GM21576 (cell line): ENCODE measurements around the gene AGPAT1.
"Not testable (repeated sequence)": the region's sequence is repeated elsewhere in the genome, so short reads cannot be mapped to it uniquely, and the experiment has no call there.

Experiments used
- ATAC-seq: cut with Tn5 transposase; IDR thresholded peaks from one replicate; pipeline ENCODE4 v1.9.1; 2021; ENCODE audit warnings: mild to moderate bottlenecking, moderate library complexity; ENCODE audit not compliant: unreplicated experiment

AGPAT1 gene

DNA sequence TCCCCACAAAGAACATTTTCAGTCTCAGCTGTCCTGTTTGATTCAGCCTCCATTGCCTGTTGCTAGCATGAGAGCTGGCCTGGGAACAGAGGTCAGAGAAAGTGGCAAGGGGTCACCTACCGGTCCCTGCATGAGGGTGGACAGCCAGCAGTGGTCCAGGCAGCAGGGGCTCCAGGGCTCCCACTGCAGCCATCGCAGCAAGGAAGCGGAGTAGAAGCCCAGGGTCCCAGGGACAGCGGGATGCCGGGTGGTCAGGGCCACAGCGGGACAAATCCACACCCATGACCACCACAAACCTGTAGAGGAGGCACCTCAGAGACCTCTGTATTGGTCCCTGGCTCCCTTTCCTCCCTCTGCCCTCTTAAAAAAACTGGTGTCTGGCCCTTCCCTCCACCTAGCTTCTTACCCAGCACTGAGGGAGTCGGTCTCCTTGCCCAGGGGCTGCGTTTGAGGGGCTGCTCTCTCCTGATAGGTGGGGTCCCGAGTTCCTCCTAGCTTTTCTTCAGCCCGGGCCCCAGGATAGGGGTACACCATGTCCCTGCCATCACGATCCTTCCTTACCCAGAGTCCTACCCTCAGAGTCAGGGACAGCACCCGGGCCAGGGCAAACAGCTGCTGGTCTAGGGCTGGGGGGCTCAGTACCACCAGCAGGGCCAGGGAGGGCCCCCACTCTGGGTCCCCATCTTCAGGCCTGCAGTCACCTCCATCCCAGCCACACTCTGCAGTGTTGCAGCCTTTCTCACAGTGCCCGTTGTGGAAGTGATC is 25.0 kb upstream of the AGPAT1 start:
- no peak for ATAC-seq

DNA sequence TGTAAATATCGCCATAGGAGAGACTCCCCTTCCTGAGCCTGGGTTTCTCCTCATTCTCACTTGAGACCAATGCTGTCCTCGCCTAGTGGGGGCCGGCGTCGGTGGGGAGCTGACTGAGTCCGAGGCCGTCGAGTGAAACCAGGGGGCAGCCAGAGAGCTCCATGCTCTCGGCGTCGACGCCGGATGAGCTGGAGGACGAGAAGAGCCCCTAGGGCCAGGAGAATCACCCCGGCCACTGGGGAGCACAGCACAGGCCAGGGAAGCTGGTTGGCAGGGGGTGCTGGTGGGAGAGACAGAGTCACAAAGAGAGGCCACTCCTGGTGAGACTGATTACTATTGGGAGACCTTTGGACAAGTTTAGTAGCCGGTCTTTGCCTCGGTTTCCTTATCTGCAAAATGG is 23.0 kb upstream of the AGPAT1 start:
- ATAC-seq = no peak

DNA sequence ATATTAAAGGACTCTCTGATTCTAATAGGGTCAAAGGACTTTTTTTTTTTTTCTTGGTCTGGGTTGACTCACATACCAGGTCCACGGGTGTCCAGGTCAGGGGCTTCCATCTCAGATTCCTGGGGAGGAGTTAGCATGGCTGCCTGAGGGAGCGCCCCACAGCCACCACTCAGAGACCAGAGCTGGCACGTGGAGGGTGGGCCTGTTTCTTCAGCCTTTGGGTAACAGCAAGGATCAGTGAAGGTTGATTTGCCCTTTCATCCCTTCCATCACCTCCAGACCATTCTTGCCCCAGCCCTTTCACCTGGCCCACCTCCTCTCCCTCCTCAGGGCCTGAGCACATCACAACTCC is 22.4 kb upstream of the AGPAT1 start:
- ATAC-seq = no peak

DNA sequence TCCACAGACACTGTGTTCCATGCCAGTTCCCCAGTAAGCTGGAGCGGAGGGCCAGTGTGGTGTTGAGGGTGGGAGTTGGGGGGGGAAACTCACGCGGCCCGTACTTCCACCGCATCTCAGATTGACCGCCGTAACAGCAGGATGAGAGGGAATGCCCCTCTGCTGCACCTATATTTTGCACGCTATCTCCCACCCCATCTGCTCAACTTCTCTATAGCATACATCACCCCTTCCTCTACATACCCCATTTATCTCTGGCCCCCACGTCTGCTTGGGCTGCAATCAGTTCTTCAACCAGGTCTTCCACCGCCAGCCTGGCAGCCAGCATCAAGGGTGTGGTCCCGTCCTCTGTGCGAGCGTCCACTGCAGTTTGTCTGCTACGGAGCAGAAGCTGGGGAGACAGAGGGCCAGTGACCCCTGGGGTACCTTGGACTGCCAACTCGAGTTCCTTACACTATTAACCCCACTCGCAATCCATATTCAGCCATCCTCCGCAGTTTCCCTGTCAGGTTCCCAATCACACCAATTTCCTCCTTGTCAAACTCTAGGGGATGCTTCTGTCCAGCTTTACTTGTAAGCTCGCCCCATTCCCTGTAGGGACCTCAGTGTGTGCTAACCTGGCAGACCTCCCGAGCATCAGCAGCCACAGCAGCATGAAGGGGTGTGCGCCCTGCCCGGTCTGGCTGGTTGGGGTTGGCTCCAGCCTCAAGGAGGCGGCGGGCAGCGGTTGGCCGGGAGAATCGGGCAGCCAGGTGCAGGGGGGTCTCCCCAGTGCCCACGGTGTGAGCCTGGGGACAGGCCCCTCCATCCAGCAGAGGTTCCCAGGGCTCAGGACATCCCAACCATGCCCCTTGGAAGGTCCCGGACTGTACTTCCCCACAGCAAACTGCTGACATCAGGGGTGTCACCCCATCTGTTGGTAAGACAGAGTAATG is 21.1 kb upstream of the AGPAT1 start:
- ATAC-seq = no peak

DNA sequence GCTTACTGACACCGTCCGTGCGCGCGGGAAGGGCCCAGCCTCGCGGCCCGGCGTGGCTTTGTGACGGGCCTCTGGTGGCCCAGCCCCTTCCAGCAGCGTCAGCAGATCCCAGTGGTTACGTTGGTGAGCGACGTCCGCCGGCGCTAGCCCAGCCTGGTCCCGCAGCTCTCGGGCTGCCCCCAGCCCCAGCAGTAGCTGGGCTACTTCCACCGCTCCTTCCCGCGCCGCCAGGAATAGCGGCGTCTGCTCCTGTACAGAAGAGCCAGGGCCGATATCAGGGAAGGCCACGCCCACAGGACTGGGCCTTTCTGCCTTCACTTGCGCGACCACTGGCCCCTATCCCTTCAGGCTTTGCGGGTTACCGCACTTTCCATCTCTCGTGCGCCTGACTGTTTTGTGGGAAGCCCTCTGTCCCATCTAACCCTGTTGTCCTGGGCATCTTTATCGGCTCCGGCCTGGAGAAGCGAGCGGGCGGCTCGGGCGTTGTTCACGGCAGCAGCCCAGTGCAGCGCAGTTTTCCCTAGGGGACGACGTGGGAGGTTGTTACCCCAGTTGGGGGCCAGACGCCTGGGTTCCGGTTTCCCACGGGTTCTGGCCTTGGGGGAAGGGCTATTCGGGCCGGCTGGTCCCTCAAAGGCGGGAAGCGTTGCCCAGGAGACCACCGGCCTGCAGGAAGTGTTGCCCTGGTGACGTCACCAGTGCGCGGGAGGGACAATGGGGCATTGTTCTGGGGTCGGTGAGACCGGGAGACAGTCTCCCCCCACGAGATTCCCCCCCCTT is 20.2 kb upstream of the AGPAT1 start:
- ATAC-seq = peak; percentile 22

DNA sequence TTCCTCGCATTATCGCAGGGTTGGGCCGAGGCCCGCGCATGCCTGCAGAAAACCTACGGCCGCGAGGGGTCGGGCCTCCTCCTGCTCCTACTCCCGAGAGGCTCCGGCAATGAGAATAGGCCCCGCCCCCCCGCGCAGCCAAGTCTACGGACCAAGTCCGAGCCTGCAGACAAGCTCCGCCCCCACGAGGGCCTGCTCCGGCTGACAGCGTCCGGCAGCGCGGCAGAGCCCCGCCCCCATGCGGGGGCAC is 19.7 kb upstream of the AGPAT1 start:
- ATAC-seq = peak; percentile 69

DNA sequence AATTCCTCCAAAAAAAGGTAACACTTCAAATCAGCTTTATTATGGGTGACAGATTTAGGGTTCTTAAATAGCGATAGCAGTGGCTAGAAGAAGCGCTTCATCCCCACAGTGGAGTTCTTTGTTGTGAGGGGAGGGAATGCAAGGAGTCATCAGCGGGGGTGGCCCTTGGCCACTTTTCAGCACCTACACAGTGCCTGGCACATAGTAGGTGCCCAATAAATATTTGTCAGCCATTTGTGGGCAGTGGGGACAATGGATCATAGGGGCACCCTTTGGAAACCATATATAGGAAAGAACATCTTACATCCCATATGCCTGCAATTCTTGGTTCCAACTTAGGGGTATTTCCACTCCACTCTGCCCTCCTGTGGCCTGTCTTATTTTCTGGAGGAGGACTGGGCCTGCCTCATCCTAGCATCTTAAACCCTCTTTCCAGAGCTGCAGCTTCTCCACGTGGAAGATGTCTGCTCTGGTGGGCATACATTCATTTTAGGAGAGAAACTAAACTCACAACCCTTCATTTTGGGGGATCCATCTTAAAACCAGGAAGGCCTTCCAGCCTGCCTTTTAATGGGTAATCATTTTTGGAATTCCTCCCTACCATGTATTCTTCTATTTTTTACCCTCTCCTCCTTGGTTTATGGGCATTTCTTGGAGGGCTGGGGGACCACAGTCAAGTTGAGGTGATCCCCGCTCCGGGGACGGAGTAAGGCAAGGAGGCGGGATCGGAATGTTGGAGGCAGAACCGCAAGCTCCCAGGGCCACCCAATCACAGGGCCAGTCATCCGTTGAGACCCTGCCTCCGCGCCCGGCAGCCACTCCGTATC is 19.2 kb upstream of the AGPAT1 start:
- no peak for ATAC-seq

DNA sequence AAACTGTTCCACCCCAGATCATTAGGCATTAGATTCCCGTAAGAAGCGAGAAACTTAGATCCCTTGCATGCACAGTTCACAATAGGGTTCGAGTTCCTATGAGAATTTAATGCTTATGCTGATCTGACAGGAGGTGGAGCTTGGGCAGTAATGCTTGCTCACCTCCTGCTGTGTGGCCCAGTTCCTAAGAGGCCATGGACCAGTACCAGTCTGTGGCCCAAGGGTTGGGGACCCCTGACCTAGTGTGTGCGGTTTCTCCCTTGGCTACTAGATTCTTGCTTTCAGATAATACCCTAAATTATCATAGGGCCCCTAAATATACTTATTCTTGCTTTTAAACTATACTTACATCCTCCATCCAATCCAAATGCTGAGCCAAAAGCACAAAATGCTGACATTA is 18.5 kb upstream of the AGPAT1 start:
- no peak for ATAC-seq

DNA sequence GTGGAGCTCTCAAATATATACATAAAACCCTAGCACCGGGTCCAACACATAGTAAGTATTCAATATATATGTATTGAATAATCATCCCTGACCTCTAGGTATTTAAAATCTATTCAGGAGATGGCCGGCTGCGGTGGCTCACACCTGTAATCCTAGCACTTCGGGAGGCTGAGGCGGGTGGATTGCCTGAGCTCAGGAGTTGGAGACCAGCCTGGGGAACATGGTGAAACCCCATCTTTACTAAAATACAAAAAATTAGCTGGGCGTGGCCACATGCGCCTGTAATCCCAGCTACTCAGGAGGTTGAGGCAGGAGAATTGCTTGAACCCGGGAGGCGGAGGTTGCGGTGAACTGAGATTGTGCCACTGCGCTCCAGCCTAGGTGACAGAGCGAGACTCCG is 17.2 kb upstream of the AGPAT1 start:
- not testable (repeated sequence) for ATAC-seq

DNA sequence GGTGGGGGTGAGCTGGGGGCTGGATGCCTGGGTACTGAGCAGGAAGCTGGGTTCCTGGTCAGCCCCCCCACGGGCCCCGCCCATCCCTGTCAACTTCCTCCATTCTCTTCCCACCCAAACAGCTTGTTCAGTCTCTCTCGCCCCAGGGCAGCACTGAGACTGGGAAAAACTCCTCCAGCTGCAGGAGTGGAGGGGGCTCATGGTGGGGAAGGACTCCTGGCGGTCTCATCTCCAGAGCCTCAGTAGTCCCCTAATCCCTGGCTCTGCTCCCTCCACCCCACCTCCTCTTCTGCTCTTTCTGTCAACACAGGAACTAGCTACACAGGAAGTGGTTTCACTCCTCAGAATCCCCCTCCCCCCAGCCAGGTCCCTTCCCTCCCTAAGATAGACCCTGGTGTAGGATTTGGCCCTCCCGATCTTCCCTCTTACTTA is 16.7 kb upstream of the AGPAT1 start, which contains the start of gene GPSM3:
GPSM3 (minus strand) TSS at position 36 of the 432 bp plus-strand sequence. CDS start 130 bp downstream, outside the sequence.
- ATAC-seq = no peak

DNA sequence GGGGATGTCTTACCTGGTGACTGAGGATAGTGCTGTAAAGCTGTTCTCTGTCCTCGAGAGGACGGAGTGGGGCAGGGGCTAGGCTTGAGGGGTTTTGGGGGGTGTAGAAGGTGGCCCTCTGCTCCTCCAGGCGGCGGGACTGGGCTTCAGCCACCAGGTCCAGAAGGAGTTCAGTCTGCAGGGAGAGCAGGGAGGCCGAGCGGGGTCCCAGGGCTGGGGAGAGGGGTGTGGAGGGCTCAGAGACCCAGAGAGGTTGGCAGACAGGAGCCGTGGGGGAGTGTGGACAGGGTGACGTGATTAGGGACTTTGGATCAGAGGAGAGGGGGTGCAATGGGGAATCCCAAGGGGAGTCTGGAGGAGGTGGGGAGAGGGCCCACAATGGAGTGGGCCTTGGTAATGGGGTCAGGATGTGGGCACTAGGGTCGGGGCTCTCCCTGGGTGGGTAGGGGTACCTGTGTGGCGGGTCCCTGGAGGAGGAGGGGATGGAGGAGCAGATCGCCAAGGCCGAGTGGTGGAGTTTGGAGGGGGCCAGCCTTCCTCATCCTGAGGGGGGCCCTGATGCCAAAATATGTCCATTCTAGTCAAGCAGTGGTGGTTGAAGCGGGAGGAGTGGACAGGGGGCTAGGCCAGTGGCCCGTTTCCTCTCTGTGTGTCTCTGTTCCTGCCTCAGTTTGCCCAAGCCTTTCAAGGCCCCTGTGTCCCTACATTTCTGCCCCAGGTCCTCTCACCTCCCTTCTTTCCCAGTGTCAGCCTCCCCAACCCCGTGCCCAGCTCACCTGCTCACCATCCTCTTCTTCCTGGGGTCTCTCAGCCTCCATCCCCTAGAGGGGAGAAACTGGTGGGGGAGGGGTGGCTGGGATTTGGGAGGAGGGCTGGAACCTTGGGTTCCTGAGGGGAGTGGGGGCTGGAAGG is 16.1 kb upstream of the AGPAT1 start:
- ATAC-seq = no peak

DNA sequence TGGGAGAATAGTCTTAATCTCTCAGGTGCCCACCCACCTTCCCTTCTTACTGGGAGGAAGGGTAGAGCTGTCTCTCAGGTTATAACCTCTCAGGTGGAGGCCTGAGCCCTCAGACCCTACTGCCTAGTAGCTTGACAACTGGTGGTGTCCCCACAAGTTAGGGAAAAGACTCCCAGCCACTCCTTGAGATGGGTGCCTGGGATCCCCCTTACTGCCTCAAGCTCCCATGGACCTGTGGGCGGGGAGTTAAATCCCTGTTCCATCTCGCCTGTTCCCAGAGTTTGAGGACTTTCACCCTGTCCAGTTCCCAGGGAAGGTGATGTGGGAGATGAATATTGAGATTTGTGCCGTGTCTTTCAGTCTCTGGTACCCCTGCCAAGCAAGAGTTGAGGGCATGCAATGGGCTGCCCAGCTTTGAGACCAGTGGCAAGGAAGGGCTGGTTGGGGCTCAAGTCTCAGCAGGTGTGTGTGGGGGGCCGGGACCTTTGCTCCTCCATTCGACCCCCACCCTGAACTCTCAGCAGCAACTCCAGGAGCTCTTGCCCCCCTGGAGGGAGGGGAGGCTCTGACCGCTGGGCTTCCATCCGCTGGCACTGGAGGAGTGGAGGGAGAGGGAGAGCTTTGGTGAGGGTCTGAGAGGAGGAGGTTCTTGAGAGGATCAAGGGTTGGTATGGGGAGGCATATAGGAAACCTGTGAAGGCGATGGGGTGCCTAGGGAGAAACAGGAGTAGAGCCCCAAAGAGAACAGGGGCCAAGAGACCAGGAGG is 15.2 kb upstream of the AGPAT1 start:
- ATAC-seq = no peak

DNA sequence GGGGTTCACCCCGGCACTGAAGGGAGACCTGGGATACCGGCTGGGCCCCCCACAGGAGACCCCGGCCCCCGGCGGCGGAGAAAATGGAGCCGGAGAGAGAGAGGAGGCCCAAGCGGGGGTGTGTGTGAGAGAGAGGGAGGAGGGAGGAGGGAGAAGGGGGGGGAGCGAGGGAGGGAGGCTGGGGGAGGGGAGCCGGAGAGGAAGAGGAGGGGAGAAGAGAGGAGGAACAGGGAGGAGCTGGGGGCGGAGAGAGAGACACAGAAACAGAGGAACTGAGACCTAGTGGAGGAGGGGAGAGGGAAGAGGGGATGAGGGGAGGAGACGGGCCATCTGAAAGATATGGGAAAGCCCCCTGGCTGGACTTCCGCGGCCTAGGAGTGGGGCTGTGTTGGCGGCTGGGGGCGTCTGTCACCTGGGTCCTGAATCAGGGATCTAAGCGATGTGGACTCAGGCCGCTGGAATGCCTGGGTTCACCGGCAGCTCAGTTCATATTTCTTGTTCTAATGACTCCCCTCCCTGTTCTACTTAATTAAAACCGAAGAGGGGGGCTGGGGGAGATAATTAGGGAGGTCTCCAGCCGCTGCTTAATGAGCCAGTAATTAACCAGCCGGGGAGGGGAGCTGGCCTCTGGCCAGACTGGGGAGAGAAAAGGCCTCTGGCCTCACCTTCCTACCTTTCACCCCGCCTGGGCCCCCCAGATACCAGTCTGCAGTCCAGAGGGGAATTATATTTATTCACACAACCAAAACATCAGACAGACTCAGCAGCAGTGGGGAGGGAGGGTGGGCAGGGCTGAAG is 14.4 kb upstream of the AGPAT1 start, which contains the start of gene PBX2:
PBX2 (minus strand) TSS at position 149 of the 798 bp plus-strand sequence. CDS start 287 bp downstream, outside the sequence.
- peak; percentile 42 for ATAC-seq

DNA sequence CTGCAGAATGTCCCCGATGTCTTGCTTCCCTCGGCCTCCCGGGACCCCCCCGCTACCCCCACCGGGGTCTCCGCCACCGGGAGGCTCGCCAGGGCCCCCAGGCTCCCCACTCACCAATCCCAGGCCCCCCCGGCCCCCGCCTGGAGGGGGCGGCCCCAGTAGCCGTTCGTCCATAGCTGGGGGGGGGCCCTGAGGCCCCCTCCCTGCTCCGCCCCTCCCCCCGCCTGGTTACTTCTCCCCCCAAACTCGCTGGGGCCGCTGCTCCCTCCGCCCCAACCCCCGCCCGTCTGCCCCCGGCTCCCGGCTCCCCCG is 13.8 kb upstream of the AGPAT1 start:
- ATAC-seq = no peak

DNA sequence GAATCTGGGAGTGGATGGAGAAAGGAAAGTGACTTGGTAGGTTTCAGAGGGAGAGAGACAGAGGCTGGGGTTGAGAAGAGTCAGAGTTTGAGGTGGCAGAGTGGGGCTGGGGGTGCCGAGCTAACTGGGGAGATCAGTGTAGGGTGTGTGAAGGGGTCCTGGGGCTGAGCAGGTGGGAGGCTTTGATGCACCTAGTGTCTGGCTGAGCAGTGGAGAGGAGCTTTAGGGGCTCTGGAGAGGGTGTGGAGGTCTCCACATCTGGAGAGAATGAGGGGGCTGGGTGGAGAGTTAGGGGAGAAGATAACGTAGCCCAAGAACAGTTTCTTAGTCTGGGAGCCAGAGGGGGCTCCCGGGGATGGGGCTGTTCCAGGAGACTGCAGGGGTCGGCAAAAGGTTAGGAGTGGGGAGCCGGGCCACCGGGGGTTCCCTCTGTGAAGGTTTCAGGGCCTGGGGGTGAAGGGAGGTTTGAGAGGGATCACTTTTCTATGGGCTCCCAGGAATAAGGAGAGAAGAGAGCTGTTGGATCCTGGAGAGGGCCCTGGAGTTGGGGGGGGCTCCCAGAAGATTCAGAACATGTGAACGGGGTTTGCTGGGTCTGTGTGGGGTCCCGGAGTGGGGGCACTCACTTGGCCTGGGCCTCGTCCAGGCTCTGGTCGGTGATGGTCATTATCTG is 13.3 kb upstream of the AGPAT1 start:
- ATAC-seq = no peak

DNA sequence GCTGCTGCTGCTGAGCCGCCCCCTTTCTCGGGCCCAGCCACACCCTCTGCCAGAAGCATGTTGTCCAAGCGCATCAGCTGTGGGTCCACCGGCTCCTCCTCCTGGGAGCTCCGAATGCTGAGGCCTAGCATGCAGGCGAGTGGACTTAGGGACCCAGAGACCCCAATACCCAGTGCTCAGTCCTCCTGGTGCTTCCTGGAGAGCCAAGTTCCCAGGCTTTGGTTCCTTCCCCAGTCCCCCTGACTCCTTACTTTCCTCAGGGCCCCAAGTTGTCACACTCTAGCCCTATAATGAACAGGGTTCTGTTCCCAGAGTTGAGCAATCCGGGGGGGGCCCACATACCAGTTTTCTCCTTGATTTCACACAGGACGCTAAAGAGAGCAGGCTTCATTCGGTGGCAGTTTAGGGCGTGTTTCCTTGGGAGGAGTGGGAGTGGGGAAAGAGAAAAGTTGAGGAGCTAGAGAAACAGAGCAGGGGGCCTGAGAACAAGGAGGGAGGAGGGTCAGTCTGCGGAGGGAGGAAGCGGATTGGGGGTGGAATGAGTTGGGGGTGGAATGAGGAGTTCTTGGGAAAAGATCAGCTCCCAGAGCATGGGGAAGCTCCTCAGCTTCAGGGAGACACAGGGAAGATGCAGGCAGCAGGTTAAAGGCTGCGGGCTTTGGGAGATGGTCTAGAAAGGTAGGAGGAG is 12.6 kb upstream of the AGPAT1 start:
- ATAC-seq = no peak
